Muscle layer of colon (tissue), 2 donors: ENCODE results near the gene FOXK1.

Experiments
- H3K27ac ChIP-seq: one replicate; pipeline ENCODE4 v1.7.0; 2013; ENCODE audit warnings: low read depth, mild to moderate bottlenecking, low read length, moderate library complexity
- H3K27me3 ChIP-seq, 2 donors: one replicate each; pipeline ENCODE4 v1.7.0; 2013; ENCODE audit warnings: low read length in 2 of 2, mild to moderate bottlenecking in 2 of 2; ENCODE audit not compliant: insufficient read depth in 2 of 2, control insufficient read depth in 1 of 2
- H3K36me3 ChIP-seq: one replicate; pipeline ENCODE4 v1.7.0; 2013; ENCODE audit warnings: mild to moderate bottlenecking, low read length; ENCODE audit not compliant: insufficient read depth
- H3K4me1 ChIP-seq: one replicate; pipeline ENCODE4 v1.7.0; 2013; ENCODE audit warnings: mild to moderate bottlenecking, low read length; ENCODE audit not compliant: insufficient read depth
- H3K4me3 ChIP-seq, 2 donors: one replicate each; pipeline ENCODE4 v1.7.0; 2013; ENCODE audit warnings: low read length in 2 of 2, low read depth in 1 of 2, mild to moderate bottlenecking in 1 of 2, moderate library complexity in 1 of 2
- H3K9ac ChIP-seq: one replicate; pipeline ENCODE4 v1.7.0; 2013; ENCODE audit warnings: low read length
- H3K9me3 ChIP-seq: one replicate; pipeline ENCODE4 v1.7.0; 2013; ENCODE audit warnings: mild to moderate bottlenecking, low read length
- donor health status: abdominal sarcoma.
- donor health status: Adenocarcinoma of cecum.

Gene FOXK1

DNA sequence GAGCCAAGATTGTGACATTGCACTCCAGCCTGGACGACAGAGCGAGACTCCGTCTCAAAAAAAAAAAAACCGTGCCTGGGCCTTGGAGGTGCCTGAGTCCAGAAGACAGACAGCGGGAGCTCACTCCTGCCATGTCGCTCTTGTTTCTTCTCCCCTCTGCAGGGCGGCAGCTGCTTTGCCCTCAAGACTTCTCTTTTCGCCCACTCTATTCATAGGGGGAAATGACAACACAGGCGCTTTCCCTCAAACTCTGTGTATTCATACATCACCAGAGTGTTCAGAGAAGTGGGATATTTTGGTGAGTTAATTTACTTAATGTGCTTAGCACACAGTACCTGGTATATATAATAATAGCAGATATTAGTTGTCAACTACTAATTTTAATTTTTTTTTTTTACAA is 44.5 kb downstream of the FOXK1 start:
- Histone ChIP-seq H3K4me1 (peaks cover 52% of the 10 kb centered on the region), H3K4me3 (no peak overlapping the region), H3K9ac (no peak overlapping the region), H3K27me3 (no peaks in the 10 kb centered on the region), H3K9me3 (no peaks in the 10 kb centered on the region), H3K27ac (peak overlapping the region; percentile 97), H3K36me3 (peaks cover 10% of the 10 kb centered on the region)

DNA sequence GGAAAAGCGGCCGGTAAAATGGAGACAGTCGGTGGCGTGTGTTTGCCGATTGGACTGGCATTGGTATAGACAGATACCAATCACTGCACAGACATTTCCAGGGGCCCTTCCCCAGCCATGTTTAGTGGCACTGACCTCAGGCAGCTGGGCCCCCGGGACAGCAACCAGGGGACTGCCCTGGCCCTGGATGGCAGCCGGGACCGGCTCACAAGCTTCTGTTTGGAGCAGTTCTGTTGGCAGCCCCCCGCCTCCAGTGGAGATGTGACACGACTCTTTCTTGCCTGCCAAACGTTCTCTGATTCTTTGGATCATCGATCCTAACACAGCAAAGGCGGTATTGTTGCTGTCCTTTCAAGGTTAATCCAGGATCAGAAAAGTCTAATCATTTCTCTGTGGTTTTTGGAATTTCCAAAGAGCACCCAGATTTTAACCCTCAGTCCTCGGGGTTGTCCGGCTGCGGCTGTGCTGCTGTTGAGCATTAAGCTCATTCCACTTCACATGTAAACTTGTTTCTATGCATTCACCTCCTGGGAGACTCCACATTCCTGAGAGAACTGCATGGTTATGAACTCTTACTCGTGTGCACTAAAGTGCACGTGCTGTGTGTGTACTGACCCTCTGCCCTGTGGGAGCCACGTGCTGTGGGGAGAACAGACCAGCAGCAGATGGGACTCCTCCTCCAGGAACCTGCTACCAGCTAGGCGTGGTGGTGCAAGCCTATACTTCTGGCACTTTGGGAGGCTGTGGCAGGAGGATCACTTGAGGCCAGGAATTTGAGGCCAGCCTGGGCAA is 46.0 kb downstream of the FOXK1 start:
- Histone ChIP-seq H3K9ac (no peak overlapping the region), H3K4me3 (no peak overlapping the region), H3K4me1 (peaks cover 49% of the 10 kb centered on the region)

DNA sequence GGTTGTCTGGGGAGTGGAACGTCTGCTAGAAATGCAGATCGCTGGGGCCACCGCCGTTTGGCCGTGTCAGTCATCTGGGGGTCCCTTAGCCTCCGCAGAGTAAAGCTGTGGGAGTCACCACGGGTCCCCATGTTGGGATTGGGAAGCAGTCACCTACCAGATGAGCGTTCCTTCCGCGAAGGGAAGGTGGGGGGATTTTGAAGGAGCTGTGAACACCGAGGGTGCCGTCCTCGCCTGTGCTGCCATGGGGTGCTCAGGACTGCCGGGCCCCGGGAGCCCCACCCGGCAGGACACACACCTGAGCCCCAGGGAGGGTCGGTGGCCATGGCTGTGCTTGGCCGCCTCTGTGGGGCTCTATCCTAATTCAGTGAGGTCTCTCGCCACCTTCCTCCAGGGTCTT is 47.2 kb downstream of the FOXK1 start:
- H3K9ac ChIP-seq: no peak overlapping the region
- H3K4me1 ChIP-seq: peaks cover 38% of the 10 kb centered on the region
- no peak overlapping the region for H3K27ac ChIP-seq
- H3K4me3 ChIP-seq: no peak overlapping the region
- no peaks in the 10 kb centered on the region for H3K27me3 ChIP-seq
- H3K9me3 ChIP-seq: no peaks in the 10 kb centered on the region
- peaks cover 10% of the 10 kb centered on the region for H3K36me3 ChIP-seq

More for the DNA sequence above, 46.0 kb downstream of the FOXK1 start:
- peak overlapping the region; percentile 27 for H3K27ac ChIP-seq
- no peaks in the 10 kb centered on the region for H3K9me3 ChIP-seq
- no peaks in the 10 kb centered on the region for H3K27me3 ChIP-seq
- H3K36me3 ChIP-seq: peaks cover 10% of the 10 kb centered on the region

DNA sequence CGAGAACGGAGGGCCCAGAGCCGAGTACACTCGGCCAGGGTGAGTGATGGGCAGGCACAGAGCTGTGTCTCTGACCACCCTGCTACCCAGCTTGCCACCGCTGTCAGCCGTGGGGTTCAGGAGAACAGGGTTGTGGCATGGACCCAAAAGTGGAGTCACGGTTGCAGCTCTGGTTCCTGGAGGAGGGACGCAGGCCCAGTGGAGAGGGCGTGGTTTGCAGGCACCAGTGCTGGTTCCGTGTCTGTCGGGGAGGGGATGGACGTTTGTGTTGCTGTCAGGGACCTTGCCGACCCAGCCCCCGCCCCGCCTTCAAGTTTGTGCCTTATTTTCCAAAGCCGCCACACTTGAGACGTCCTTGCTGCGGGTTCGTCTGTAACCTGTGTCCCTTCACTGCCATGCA is 48.2 kb downstream of the FOXK1 start:
- Histone ChIP-seq H3K9ac (no peak overlapping the region), H3K9me3 (no peaks in the 10 kb centered on the region), H3K4me1 (peaks cover 33% of the 10 kb centered on the region), H3K27ac (peak overlapping the region; percentile 29), H3K27me3 (no peaks in the 10 kb centered on the region), H3K4me3 (no peak overlapping the region), H3K36me3 (peaks cover 10% of the 10 kb centered on the region)

DNA sequence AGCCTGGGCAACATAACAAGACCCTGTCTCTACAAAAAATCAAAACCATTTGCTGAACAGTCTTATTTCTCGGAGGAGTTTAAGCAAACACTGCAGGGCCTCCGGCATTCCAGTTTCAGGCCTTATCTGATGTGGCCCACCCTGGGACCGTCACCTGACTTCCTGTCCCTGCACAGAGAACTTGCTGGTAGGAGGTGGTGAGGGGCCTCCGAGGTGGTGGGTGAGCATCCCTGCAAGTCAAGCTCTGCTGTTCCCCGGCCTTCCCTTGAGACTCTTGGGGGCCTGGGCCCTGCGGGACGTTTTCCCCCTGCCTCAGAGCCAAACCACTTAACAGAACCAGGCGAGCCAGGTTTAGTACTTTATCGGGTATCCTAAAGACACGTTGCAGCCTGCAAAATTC is 48.9 kb downstream of the FOXK1 start:
- no peaks in the 10 kb centered on the region for H3K27me3 ChIP-seq
- no peak overlapping the region for H3K27ac ChIP-seq
- no peaks in the 10 kb centered on the region for H3K9me3 ChIP-seq
- H3K36me3 ChIP-seq: peaks cover 10% of the 10 kb centered on the region
- H3K4me1 ChIP-seq: peaks cover 31% of the 10 kb centered on the region
- no peak overlapping the region for H3K9ac ChIP-seq
- H3K4me3 ChIP-seq: no peak overlapping the region

DNA sequence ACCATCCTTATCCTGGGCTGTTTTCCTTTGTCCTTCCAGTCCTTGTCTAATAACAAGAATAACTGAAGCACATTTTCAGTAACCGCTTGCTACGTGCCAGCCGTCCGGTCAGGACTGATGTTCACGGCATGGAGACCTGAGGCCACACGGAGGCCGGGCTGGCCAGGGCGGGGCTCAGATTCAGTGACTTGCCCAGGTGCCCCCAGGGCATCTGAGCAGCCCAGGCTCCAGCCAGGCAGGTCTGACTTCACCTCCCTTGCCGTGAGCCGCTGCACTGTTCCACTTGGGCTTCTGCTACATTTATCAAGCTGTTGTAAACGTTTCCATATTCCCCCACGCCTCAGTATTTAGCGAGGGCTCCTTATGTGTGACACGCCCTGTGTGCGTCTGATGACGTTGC is 49.7 kb downstream of the FOXK1 start:
- H3K27me3 ChIP-seq: no peaks in the 10 kb centered on the region
- no peaks in the 10 kb centered on the region for H3K9me3 ChIP-seq
- peaks cover 22% of the 10 kb centered on the region for H3K4me1 ChIP-seq
- no peak overlapping the region for H3K9ac ChIP-seq
- peaks cover 10% of the 10 kb centered on the region for H3K36me3 ChIP-seq
- no peak overlapping the region for H3K4me3 ChIP-seq
- H3K27ac ChIP-seq: no peak overlapping the region

DNA sequence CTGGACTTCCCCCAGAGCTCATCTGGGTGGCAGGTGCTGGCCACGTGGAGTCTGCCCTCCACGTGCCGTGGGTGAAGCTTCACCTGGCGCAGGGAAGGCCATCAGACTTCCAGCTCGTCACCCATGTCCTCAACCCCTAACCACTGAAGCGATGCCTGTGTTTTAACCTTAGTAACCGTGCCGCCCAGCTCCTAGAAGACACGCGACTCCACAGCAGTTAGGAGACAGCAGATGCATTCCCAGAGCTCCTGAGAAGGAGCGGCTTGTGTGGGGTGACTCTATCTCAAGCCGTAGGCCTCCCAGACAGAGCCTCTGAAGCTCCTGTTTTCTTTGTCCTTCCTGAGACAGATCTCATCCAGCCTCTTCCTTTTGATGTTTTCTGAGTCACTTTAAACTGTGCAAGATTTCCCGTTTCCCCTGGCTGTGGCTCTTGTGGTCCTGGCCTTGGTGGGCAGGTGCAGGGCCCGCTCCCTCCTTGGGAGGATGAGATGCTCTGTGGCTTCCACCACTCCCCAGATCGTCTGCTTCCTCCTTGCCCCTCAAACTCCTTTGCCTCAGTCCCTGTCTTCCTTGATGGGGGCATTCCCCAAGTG is 51.9 kb downstream of the FOXK1 start:
- Histone ChIP-seq H3K9ac (no peak overlapping the region), H3K4me3 (no peak overlapping the region), H3K9me3 (no peaks in the 10 kb centered on the region), H3K27ac (no peak overlapping the region), H3K27me3 (no peaks in the 10 kb centered on the region), H3K36me3 (no peaks in the 10 kb centered on the region), H3K4me1 (peaks cover 21% of the 10 kb centered on the region)

DNA sequence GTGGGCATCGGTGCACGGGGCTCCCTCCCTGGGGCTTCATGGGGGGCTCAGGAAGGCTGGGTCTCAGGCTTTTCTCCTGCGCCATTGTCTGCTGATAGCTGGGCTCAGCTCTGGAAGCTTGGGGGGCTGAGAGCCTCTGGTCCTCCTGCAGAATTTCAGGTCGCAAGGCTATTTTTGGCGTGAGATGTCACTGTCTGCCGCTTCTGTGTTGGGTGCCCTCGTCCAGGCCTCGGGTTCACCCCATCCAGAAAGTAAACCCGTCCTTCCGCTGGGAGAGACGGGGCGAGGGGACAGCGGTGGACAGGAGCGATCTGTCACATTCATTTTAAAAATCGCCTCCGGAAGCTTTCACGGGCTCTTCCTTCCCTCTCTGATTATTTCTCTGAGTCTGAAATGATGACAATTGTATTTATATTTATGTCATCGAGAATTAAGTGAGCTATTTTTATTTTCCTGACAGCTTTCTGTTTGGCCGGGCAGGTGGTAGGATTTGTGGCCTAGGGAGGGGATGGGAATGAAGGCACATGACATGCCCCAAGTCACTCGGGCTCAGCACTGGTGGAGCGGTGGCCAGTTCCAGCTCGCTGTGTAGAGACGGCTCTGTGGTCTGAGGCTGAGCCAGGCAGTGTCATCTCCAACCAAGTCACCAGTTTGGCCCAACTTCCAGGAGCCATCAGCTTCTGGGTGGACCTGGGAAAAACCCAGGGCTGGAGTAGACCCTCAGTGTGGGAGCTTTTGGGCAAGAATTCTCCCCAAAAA is 52.7 kb downstream of the FOXK1 start:
- Histone ChIP-seq H3K36me3 (no peaks in the 10 kb centered on the region), H3K27ac (no peak overlapping the region), H3K9me3 (no peaks in the 10 kb centered on the region), H3K4me1 (peaks cover 28% of the 10 kb centered on the region), H3K27me3 (no peaks in the 10 kb centered on the region), H3K9ac (no peak overlapping the region), H3K4me3 (no peak overlapping the region)

DNA sequence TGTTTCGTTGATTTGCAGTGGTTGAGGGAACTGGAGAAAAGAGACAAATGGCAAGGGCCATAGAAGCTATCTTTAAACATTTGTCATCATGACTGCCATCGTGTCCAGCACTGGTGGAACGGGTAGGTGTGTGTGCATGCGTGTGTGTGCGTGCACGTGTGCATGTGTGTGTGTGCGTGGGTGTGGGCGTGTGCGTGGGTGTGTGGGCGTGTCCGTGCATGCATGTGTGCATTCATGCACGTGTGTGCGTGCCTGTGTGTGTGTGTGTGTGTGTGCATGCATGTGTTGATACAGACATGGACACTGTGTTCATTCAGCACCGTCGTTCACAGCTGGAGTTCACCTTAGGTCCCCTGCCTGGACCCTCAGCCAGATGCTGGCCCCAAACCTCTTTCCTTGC is 55.2 kb downstream of the FOXK1 start:
- no peak overlapping the region for H3K27ac ChIP-seq
- no peaks in the 10 kb centered on the region for H3K9me3 ChIP-seq
- H3K27me3 ChIP-seq: no peaks in the 10 kb centered on the region
- H3K4me3 ChIP-seq: no peak overlapping the region
- H3K9ac ChIP-seq: no peak overlapping the region
- peaks cover 10% of the 10 kb centered on the region for H3K36me3 ChIP-seq
- peaks cover 18% of the 10 kb centered on the region for H3K4me1 ChIP-seq

DNA sequence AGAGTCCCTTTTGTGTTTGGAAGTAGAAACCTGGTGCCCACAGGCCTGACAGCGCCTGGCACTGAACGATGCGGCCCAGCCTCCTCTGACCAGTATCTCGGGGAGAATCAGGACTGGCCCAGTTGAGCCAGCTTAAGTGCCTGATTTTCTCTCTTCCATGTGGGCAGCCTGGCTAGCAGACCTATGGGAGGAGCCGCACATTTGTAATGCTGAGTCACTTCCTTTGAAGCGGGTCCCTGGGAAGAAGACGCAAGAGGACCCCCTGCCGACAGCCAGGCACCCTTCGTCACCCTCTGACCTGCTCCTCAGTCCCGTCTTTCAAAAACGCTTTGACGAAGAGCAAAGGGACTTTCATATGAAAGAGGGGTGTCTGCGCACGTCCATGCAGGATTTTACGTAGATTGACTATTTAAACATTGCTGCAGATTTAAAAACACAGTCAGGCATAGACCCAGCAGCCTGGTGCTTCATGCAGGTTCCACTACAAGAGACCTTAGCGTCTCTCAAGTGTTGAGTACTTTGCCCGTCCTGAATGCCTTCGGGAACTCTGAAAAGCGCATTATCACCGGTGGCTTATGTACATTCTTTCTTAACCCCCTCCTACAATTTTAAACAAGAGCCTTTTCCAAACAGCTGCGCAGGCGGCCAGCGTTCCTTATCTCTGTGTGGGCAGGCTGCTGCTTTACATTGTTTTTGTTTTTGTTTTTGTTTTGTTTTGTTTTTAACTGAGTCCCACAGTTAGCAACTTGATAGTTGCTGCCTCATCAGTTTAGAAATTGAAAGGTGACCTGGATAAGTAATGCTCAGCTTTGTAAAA is 56.8 kb downstream of the FOXK1 start:
- Histone ChIP-seq H3K4me3 (peak overlapping the region; percentile 0 to 49), H3K27ac (peak overlapping the region; percentile 76), H3K27me3 (no peaks in the 10 kb centered on the region), H3K9me3 (no peaks in the 10 kb centered on the region), H3K4me1 (peaks cover 24% of the 10 kb centered on the region), H3K9ac (peak overlapping the region; percentile 31), H3K36me3 (peaks cover 16% of the 10 kb centered on the region)

DNA sequence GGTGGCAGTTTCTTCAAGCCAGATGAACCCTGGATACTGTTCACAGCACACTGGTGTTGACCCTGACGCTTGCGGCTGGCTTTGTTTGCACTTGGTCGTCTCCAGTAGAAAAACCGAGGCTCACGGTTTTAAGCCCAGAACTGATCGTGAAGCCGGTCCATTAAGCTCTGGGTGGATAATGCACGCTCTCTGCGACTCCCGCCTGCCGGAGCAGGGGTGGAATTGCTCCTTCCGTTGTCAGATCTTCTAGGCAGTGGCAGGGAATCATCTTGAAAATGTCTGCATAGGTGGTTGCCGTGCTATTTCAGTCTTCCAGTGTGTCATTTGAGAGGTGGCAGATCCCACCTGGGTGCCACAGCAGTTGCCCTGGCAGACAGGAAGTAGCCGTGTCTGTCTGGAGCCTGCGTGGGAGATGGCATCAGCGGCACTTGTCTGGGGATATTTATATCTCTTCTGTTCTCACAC is 57.5 kb downstream of the FOXK1 start:
- Histone ChIP-seq H3K27ac (peak overlapping the region; percentile 76), H3K27me3 (no peaks in the 10 kb centered on the region), H3K9me3 (no peaks in the 10 kb centered on the region), H3K9ac (peak overlapping the region; percentile 31), H3K4me3 (peak overlapping the region in 1 of 2 donors; percentile 49), H3K36me3 (peaks cover 16% of the 10 kb centered on the region), H3K4me1 (peaks cover 30% of the 10 kb centered on the region)
